DOHH2 (cell line): Measurements from ENCODE around the gene C2.

ENCODE experiments used
- H3F3A ChIP-seq: fragments of 200-600 bp; sonication (generic), shearing (Covaris generic); 2 replicates; pipeline ENCODE4 v1.6.0; 2016; ENCODE audit warnings: antibody characterized with exemption, mild to moderate bottlenecking; ENCODE audit not compliant: control insufficient read depth, insufficient read depth
- H3K27ac ChIP-seq: fragments of 200-600 bp; sonication (generic); 2 replicates; pipeline ENCODE4 v1.5.1; 2014; ENCODE audit warnings: low read depth, mild to moderate bottlenecking, low read length, moderate library complexity
- H3K27me3 ChIP-seq: fragments of 200-600 bp; sonication (generic); 2 replicates; pipeline ENCODE4 v1.6.1; 2014; ENCODE audit warnings: mild to moderate bottlenecking, low read length, mixed read lengths; ENCODE audit not compliant: control insufficient read depth
- H3K36me3 ChIP-seq: fragments of 200-600 bp; sonication (generic); 2 replicates; pipeline ENCODE4 v1.6.1; 2014; ENCODE audit warnings: mild to moderate bottlenecking, low read length, moderate library complexity, mixed read lengths; ENCODE audit not compliant: control insufficient read depth
- H3K4me1 ChIP-seq: fragments of 200-600 bp; sonication (generic); 2 replicates; pipeline ENCODE4 v1.6.1; 2014; ENCODE audit warnings: mild to moderate bottlenecking, low read length, mixed read lengths; ENCODE audit not compliant: control insufficient read depth
- H3K4me2 ChIP-seq: fragments of 200-600 bp; sonication (generic); 2 replicates; pipeline ENCODE4 v1.6.0; 2014; ENCODE audit warnings: mild to moderate bottlenecking, low read length, moderate library complexity
- H3K4me3 ChIP-seq: fragments of 200-600 bp; sonication (generic); 2 replicates; pipeline ENCODE4 v1.5.1; 2014; ENCODE audit warnings: mild to moderate bottlenecking, low read length, mixed read lengths
- H3K79me2 ChIP-seq: fragments of 200-600 bp; sonication (generic); 2 replicates; pipeline ENCODE4 v1.6.1; 2014; ENCODE audit warnings: mild to moderate bottlenecking, low read length, mixed read lengths; ENCODE audit not compliant: control insufficient read depth
- H3K9me2 ChIP-seq: fragments of 200-600 bp; sonication (generic); replicated peaks from 2 replicates; pipeline ENCODE4 v1.6.1; 2014; ENCODE audit warnings: mild to moderate bottlenecking, low read length, mixed read lengths; ENCODE audit not compliant: control insufficient read depth
- H3K9me3 ChIP-seq: fragments of 200-600 bp; sonication (generic); 2 replicates; pipeline ENCODE4 v1.6.1; 2014; ENCODE audit warnings: antibody characterized with exemption, low read length, mixed read lengths; ENCODE audit not compliant: control insufficient read depth, insufficient read depth
- H4K20me1 ChIP-seq: fragments of 200-600 bp; sonication (generic); 2 replicates; pipeline ENCODE4 v1.6.0; 2014; ENCODE audit warnings: low read depth, mild to moderate bottlenecking, antibody characterized with exemption, low read length, moderate library complexity; ENCODE audit not compliant: control insufficient read depth, insufficient read depth
- EZH2phosphoT487 ChIP-seq: fragments of 200-600 bp; sonication (generic); IDR thresholded peaks from 2 replicates; pipeline ENCODE4 v1.6.1; 2017; ENCODE audit warnings: borderline replicate concordance, mild to moderate bottlenecking, antibody characterized with exemption, low read length, moderate library complexity, mixed read lengths
- TF ChIP-seq, protein P1 (sequence below): fragments of 200-600 bp; sonication (generic); IDR thresholded peaks from one replicate; pipeline ENCODE4 v1.5.1; 2014; ENCODE audit warnings: antibody characterized with exemption, mild to moderate bottlenecking, low read depth, low read length; ENCODE audit not compliant: poor library complexity, severe bottlenecking

The C2 gene

GRCh38 chr6:31945154-31945506 is 17.6 kb downstream of the C2 start:
- H4K20me1 ChIP-seq, result no peaks in the 10 kb centered on the region
- H3K9me3 ChIP-seq, result no peaks in the 10 kb centered on the region
- H3K4me3 ChIP-seq, result no peak overlapping the region
- no peaks in the 10 kb centered on the region for H3K36me3 ChIP-seq
- no peak overlapping the region for H3K4me2 ChIP-seq
- H3K79me2 ChIP-seq, result no peaks in the 10 kb centered on the region
- no peak overlapping the region for H3K27ac ChIP-seq
- no peak for TF ChIP-seq EZH2phosphoT487
- TF ChIP-seq, protein P1, sequence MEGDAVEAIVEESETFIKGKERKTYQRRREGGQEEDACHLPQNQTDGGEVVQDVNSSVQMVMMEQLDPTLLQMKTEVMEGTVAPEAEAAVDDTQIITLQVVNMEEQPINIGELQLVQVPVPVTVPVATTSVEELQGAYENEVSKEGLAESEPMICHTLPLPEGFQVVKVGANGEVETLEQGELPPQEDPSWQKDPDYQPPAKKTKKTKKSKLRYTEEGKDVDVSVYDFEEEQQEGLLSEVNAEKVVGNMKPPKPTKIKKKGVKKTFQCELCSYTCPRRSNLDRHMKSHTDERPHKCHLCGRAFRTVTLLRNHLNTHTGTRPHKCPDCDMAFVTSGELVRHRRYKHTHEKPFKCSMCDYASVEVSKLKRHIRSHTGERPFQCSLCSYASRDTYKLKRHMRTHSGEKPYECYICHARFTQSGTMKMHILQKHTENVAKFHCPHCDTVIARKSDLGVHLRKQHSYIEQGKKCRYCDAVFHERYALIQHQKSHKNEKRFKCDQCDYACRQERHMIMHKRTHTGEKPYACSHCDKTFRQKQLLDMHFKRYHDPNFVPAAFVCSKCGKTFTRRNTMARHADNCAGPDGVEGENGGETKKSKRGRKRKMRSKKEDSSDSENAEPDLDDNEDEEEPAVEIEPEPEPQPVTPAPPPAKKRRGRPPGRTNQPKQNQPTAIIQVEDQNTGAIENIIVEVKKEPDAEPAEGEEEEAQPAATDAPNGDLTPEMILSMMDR, result no peak
- H3F3A ChIP-seq, result no peaks in the 10 kb centered on the region
- no peaks in the 10 kb centered on the region for H3K9me2 ChIP-seq
- H3K4me1 ChIP-seq, result no peaks in the 10 kb centered on the region
- H3K27me3 ChIP-seq, result peaks cover 3% of the 10 kb centered on the region; the same call in 1 of the 2 replicates

DNA sequence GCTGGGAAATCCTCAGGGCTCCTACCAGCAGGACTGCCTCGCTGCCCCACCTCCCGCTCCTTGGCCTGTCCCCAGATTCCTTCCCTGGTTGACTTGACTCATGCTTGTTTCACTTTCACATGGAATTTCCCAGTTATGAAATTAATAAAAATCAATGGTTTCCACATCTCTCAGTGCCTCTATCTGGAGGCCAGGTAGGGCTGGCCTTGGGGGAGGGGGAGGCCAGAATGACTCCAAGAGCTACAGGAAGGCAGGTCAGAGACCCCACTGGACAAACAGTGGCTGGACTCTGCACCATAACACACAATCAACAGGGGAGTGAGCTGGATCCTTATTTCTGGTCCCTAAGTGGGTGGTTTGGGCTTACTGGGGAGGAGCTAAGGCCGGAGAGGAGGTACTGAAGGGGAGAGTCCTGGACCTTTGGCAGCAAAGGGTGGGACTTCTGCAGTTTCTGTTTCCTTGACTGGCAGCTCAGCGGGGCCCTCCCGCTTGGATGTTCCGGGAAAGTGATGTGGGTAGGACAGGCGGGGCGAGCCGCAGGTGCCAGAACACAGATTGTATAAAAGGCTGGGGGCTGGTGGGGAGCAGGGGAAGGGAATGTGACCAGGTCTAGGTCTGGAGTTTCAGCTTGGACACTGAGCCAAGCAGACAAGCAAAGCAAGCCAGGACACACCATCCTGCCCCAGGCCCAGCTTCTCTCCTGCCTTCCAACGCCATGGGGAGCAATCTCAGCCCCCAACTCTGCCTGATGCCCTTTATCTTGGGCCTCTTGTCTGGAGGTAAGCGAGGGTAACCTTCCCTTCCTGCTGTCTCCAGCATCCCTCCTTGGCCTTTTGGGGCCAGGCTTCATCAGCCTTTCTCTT is 18.2 kb downstream of the C2 start, which contains the start of gene CFB:
TSS of gene CFB (plus strand) at position 589 of the 863 bp plus-strand sequence. CDS start at position 716, 127 bp downstream.
- H3K27ac ChIP-seq, result no peak within 1 kb of the TSS
- no peak within 1 kb of the TSS for H3K4me2 ChIP-seq
- H3K4me3 ChIP-seq, result no peak within 1 kb of the TSS

GRCh38 chr6:31946370-31946885 is 18.9 kb downstream of the C2 start:
- Histone ChIP-seq H3K4me3 (no peak overlapping the region), H3K36me3 (peaks cover 4% of the 10 kb centered on the region), H3K27me3 (peaks cover 3% of the 10 kb centered on the region; the same call in 1 of the 2 replicates), H4K20me1 (no peaks in the 10 kb centered on the region), H3K79me2 (no peaks in the 10 kb centered on the region), H3K4me1 (no peaks in the 10 kb centered on the region), H3F3A (no peaks in the 10 kb centered on the region), H3K27ac (no peak overlapping the region), H3K9me3 (no peaks in the 10 kb centered on the region), H3K9me2 (no peaks in the 10 kb centered on the region), H3K4me2 (no peak overlapping the region)
- TF ChIP-seq, protein P1, result no peak
- TF ChIP-seq EZH2phosphoT487, result no peak

More for the DNA sequence above, 18.2 kb downstream of the C2 start, which contains the start of gene CFB:
- no peak for TF ChIP-seq EZH2phosphoT487
- TF ChIP-seq, protein P1, result no peak
- H3F3A ChIP-seq, result no peaks in the 10 kb centered on the region
- no peaks in the 10 kb centered on the region for H4K20me1 ChIP-seq
- no peaks in the 10 kb centered on the region for H3K4me1 ChIP-seq
- H3K27me3 ChIP-seq, result peaks cover 3% of the 10 kb centered on the region; the same call in 1 of the 2 replicates
- H3K9me3 ChIP-seq, result no peaks in the 10 kb centered on the region
- no peaks in the 10 kb centered on the region for H3K36me3 ChIP-seq
- no peaks in the 10 kb centered on the region for H3K9me2 ChIP-seq
- no peaks in the 10 kb centered on the region for H3K79me2 ChIP-seq
